Kidney (tissue), 14 donors: ENCODE measurements around the gene CCDC159. TPM values are rescaled to one million over a fixed set of nuclear protein-coding genes. Genes with fewer than 3 reads are reported as not detected.

ENCODE experiments used
- DNase-seq, 5 donors: peaks; one replicate each; pipeline ENCODE4 v3.0.0-alpha.2; 2013 to 2020
- FAIRE-seq: peaks from 2 replicates; lab custom pipeline; 2012; peaks lifted over from hg19 to GRCh38; lab: Jason Lieb, UNC
- H3K27ac ChIP-seq, 2 donors: one replicate each; pipeline ENCODE4 v1.7.0; 2013; ENCODE audit warnings: low read depth in 2 of 2, low read length in 2 of 2, inconsistent platforms in 1 of 2
- H3K27me3 ChIP-seq: one replicate; pipeline ENCODE4 v1.7.1; 2013; ENCODE audit warnings: low read length, inconsistent platforms; ENCODE audit not compliant: control insufficient read depth, insufficient read depth
- H3K36me3 ChIP-seq, 3 donors: one replicate each; pipeline versions ENCODE4 v1.7.0 to v1.7.1; 2013; ENCODE audit warnings: low read length in 3 of 3, control low read depth in 1 of 3, inconsistent platforms in 1 of 3; ENCODE audit not compliant: insufficient read depth in 3 of 3, control insufficient read depth in 2 of 3
- H3K4me1 ChIP-seq, 3 donors: one replicate each; pipeline versions ENCODE4 v1.7.0 to v1.7.1; 2013; ENCODE audit warnings: low read length in 3 of 3, inconsistent platforms in 1 of 3, low read depth in 1 of 3; ENCODE audit not compliant: control insufficient read depth in 2 of 3, insufficient read depth in 2 of 3
- H3K4me3 ChIP-seq, 3 donors: one replicate each; pipeline versions ENCODE4 v1.7.0 to v1.8.1; 2013; ENCODE audit warnings: low read length in 3 of 3, control low read depth in 1 of 3, inconsistent platforms in 1 of 3
- H3K9ac ChIP-seq, 3 donors: one replicate each; pipeline versions ENCODE4 v1.7.0 to v1.7.1; 2013; ENCODE audit warnings: low read length in 3 of 3, control low read depth in 1 of 3, inconsistent platforms in 1 of 3
- H3K9me3 ChIP-seq, 3 donors: one replicate each; pipeline versions ENCODE4 v1.7.0 to v1.7.1; 2013; ENCODE audit warnings: low read length in 3 of 3, control low read depth in 1 of 3, inconsistent platforms in 1 of 3; ENCODE audit not compliant: control insufficient read depth in 2 of 3, insufficient read depth in 1 of 3
- CTCF ChIP-seq: IDR thresholded peaks from 3 replicates; pipeline ENCODE4 v1.5.1; 2012; ENCODE audit warnings: mild to moderate bottlenecking, moderate library complexity, borderline replicate concordance; ENCODE audit not compliant: insufficient read depth; ENCODE audit errors: extremely low read depth
- intact Hi-C: fragments of 100-400 bp; cut with DNase I; formaldehyde crosslinking; loops from one replicate; pipeline ENCODE4 v1.11.1; 2022
- polyA plus RNA-seq: library from polyadenylated mRNA; stranded (reverse); fragments of 350-450 nt; fragmentation: Illumina TruSeq; extraction: RNeasy Lipid Tissue Mini Kit (QIAGEN cat#74804); gene quantifications from one replicate; pipeline ENCODE4 v1.2.3, GENCODE V29; 2014; ENCODE audit warnings: low read depth, low replicate concordance; ENCODE audit not compliant: insufficient read depth
- total RNA-seq: library from RNA; stranded (reverse); fragmentation: NEBNext Ultra II Directional; extraction: Animal tissue kit (Norgen Biotek cat#: 25700); gene quantifications from one replicate; pipeline ENCODE4 v1.2.1, GENCODE V29; 2021
- donor health status: control.
- donor health status: control.
- donor health status: control.
- donor health status: control.
- donor health status: control.
- donor health status: DM: yes; HTN: yes; CAD: no.
- donor health status: Normal renal cell carcinoma (clear cell type).

The CCDC159 gene
- total and polyA plus RNA-seq, 2 donors from 2014 or later = 28.9 to 50.7 TPM

- TF ChIP-seq CTCF = no peak
- Histone ChIP-seq H3K27me3 (no peaks in the 10 kb centered on the region), H3K9me3 (no peaks in the 10 kb centered on the region), H3K4me1 (no peaks in the 10 kb centered on the region), H3K9ac (no peak overlapping the region), H3K4me3 (no peak overlapping the region), H3K27ac (no peak overlapping the region), H3K36me3 (no peaks in the 10 kb centered on the region)
- DNase-seq = no peak
- intact Hi-C loops = no loop called here
- no peak for FAIRE-seq
Measured at GRCh38 chr19:11367528-11367927, 21.2 kb downstream of the CCDC159 start.

GRCh38 chr19:11370744-11371143 is 24.4 kb downstream of the CCDC159 start:
- FAIRE-seq = no peak
- intact Hi-C loops = no loop called here
- H3K9ac ChIP-seq = no peak overlapping the region

GRCh38 chr19:11373166-11373884 is 27.0 kb downstream of the CCDC159 start:
- H3K9me3 ChIP-seq = no peaks in the 10 kb centered on the region
- H3K4me1 ChIP-seq = peaks cover 0 to 23% (median 0%) of the 10 kb centered on the region in 3 donors
- FAIRE-seq (no peak), DNase-seq (peak in 4 of 5 donors; percentile 71 to 81 (median 77))
- TF ChIP-seq CTCF = no peak
- H3K9ac ChIP-seq = no peak overlapping the region
- no peak overlapping the region for H3K4me3 ChIP-seq
- intact Hi-C loops = no loop called here
- H3K27me3 ChIP-seq = no peaks in the 10 kb centered on the region
- no peak overlapping the region for H3K27ac ChIP-seq
- H3K36me3 ChIP-seq = no peaks in the 10 kb centered on the region

More at GRCh38 chr19:11370744-11371143, 24.4 kb downstream of the CCDC159 start:
- no peak overlapping the region for H3K27ac ChIP-seq
- no peak for TF ChIP-seq CTCF
- H3K27me3 ChIP-seq = no peaks in the 10 kb centered on the region
- H3K9me3 ChIP-seq = no peaks in the 10 kb centered on the region
- peaks cover 0 to 12% (median 0%) of the 10 kb centered on the region in 3 donors for H3K4me1 ChIP-seq
- no peak for DNase-seq
- no peak overlapping the region for H3K4me3 ChIP-seq
- no peaks in the 10 kb centered on the region for H3K36me3 ChIP-seq
